K562 (cell line): Measurements from ENCODE around the gene EFNA2. TPM values are rescaled to one million over a fixed set of nuclear protein-coding genes. Genes with fewer than 3 reads are reported as not detected.
A peak's percentile ranks its signal among the peaks of the same experiment; 100 is the strongest.

ENCODE experiments used
- ATAC-seq: fragments of 200-7000 bp; cut with Tn5 transposase; 3 replicates; pipeline ENCODE4 v1.9.1; 2020; ENCODE audit warnings: moderate library complexity
- BruUV-seq: library from RNA; stranded (reverse); fragments of 400-500 nt; replicated peaks from 2 replicates; lab custom pipeline; 2021; lab: Mats Ljungman, UMichigan
- CTCF ChIA-PET: fragments of 300-600 bp; formaldehyde crosslinking; extraction: SDS; loops from one replicate; lab custom pipeline; 2021; ENCODE audit warnings: low intra/inter-chr PET ratio; lab: Yijun Ruan, JAX
- POLR2A ChIA-PET: fragments of 300-600, 350-650 bp; sonication (Branson Sonifier 250); formaldehyde crosslinking; extraction: SDS; loops from one replicate; lab custom pipeline; 2021; ENCODE audit warnings: antibody characterized with exemption, inconsistent platforms; lab: Yijun Ruan, JAX
- DNase-seq, 4 experiments: peaks; one replicate each; pipeline versions ENCODE4 v3.0.0 to v3.0.0-alpha.2; 2011 to 2018; ENCODE audit warnings: low spot score in 3 of 4, mixed read lengths in 3 of 4; ENCODE audit errors: extremely low read depth in 1 of 4
- FAIRE-seq: peaks from 2 replicates; lab custom pipeline; 2011; peaks lifted over from hg19 to GRCh38; lab: Jason Lieb, UNC
- H2AFZ ChIP-seq: 2 replicates; pipeline ENCODE4 v1.6.0; 2011; ENCODE audit warnings: low read depth, low read length, control low read depth, inconsistent platforms
- H3K27ac ChIP-seq: fragments of 200-600 bp; 3 replicates; pipeline ENCODE4 v1.8.0; 2011; ENCODE audit warnings: low read depth, mild to moderate bottlenecking, control low read depth, inconsistent platforms, low read length, moderate library complexity, mixed read lengths; ENCODE audit errors: extremely low read depth
- H3K27me3 ChIP-seq, 2 experiments: fragments of 300-600 bp in 1 of 2; 2 replicates in 1 of 2; 3 replicates in 1 of 2; pipeline versions ENCODE4 v1.6.0 to v1.8.0; 2011; ENCODE audit warnings: inconsistent platforms in 2 of 2, low read length in 2 of 2, mild to moderate bottlenecking in 1 of 2, mixed read lengths in 1 of 2, moderate library complexity in 1 of 2; ENCODE audit not compliant: control insufficient read depth in 2 of 2, insufficient read depth in 2 of 2
- H3K36me3 ChIP-seq: fragments of 300-600 bp; 3 replicates; pipeline ENCODE4 v1.8.0; 2011; ENCODE audit warnings: mild to moderate bottlenecking, low read length, inconsistent platforms; ENCODE audit not compliant: control insufficient read depth, insufficient read depth
- H3K4me1 ChIP-seq, 2 experiments: fragments of 200-600 bp in 1 of 2; replicated peaks in 1 of 2; 2 replicates in 1 of 2; 3 replicates in 1 of 2; pipeline versions ENCODE4 v1.5.1 to v1.8.0; 2011; ENCODE audit warnings: inconsistent platforms in 2 of 2, low read length in 2 of 2, mild to moderate bottlenecking in 1 of 2, mixed read lengths in 1 of 2, moderate library complexity in 1 of 2; ENCODE audit not compliant: control insufficient read depth in 2 of 2, insufficient read depth in 2 of 2
- H3K4me2 ChIP-seq: 2 replicates; pipeline ENCODE4 v1.6.1; 2011; ENCODE audit warnings: low read length, control low read depth, inconsistent platforms, mixed read lengths; ENCODE audit not compliant: insufficient read depth
- H3K4me3 ChIP-seq: fragments of 200-600 bp; sonication (generic), shearing (Covaris generic); 2 replicates; pipeline ENCODE4 v1.5.1; 2016; ENCODE audit warnings: control low read depth, inconsistent platforms
- H3K79me2 ChIP-seq: fragments of 200-600 bp; 3 replicates; pipeline ENCODE4 v1.8.0; 2011; ENCODE audit warnings: low read length, inconsistent platforms; ENCODE audit not compliant: control insufficient read depth, insufficient read depth
- H3K9ac ChIP-seq, 2 experiments: 2 replicates each; pipeline versions ENCODE4 v1.6.0 to v1.6.1; 2011; ENCODE audit warnings: low read depth in 2 of 2, low read length in 2 of 2, control low read depth in 1 of 2, inconsistent platforms in 1 of 2, mild to moderate bottlenecking in 1 of 2, mixed read lengths in 1 of 2; ENCODE audit not compliant: insufficient read depth in 1 of 2
- H3K9me1 ChIP-seq: one replicate; pipeline ENCODE4 v1.6.0; 2011; ENCODE audit warnings: inconsistent platforms, mild to moderate bottlenecking, low read length, moderate library complexity; ENCODE audit not compliant: control insufficient read depth, insufficient read depth
- H3K9me3 ChIP-seq: replicated peaks from 2 replicates; pipeline ENCODE4 v1.5.1; 2011; ENCODE audit warnings: low read depth, low read length, inconsistent platforms; ENCODE audit not compliant: control insufficient read depth, insufficient read depth
- H4K20me1 ChIP-seq: replicated peaks from 2 replicates; pipeline ENCODE4 v1.6.1; 2011; ENCODE audit warnings: low read length, inconsistent platforms, mixed read lengths; ENCODE audit not compliant: control insufficient read depth, insufficient read depth
- ARNT ChIP-seq, 2 experiments: fragments of 450-650 bp; IDR thresholded peaks; 2 replicates each; pipeline ENCODE4 v1.6.1; 2016; ENCODE audit warnings: mild to moderate bottlenecking in 1 of 2
- C11orf30 ChIP-seq: fragments of 450-650 bp; IDR thresholded peaks from 2 replicates; pipeline ENCODE4 v1.6.1; 2016; ENCODE audit warnings: low read depth, mild to moderate bottlenecking
- CHAMP1 ChIP-seq: fragments of 450-650 bp; IDR thresholded peaks from 2 replicates; pipeline ENCODE4 v1.6.1; 2016; ENCODE audit warnings: mild to moderate bottlenecking
- CREM ChIP-seq: IDR thresholded peaks from 2 replicates; pipeline ENCODE4 v1.6.1; 2014; ENCODE audit warnings: antibody characterized with exemption, low read depth
- FUS ChIP-seq: fragments of 200-400 bp; formaldehyde crosslinking; optimal IDR thresholded peaks from 2 replicates; pipeline ENCODE3; 2017; ENCODE audit warnings: low read depth, low read length
- HNRNPLL ChIP-seq: fragments of 200-400 bp; formaldehyde crosslinking; IDR thresholded peaks from 2 replicates; pipeline ENCODE4 v1.6.1; 2017; ENCODE audit warnings: low read length, low read depth, mild to moderate bottlenecking; ENCODE audit not compliant: poor library complexity, severe bottlenecking
- MYNN ChIP-seq, 2 experiments: sonication (generic); formaldehyde crosslinking in 1 of 2; IDR thresholded peaks; 2 replicates each; pipeline versions ENCODE4 v1.5.0 to v1.6.1; 2016 to 2020; ENCODE audit warnings: antibody characterized with exemption in 1 of 2, missing genetic modification reagents in 1 of 2
- NKRF ChIP-seq: fragments of 450-650 bp; IDR thresholded peaks from 2 replicates; pipeline ENCODE4 v1.6.1; 2016; ENCODE audit warnings: borderline replicate concordance
- TARDBP ChIP-seq: fragments of 450-650 bp; IDR thresholded peaks from 2 replicates; pipeline ENCODE4 v1.6.1; 2016
- ZC3H4 ChIP-seq: sonication (generic); formaldehyde crosslinking; IDR thresholded peaks from 2 replicates; pipeline ENCODE4 v1.9.0; 2021; ENCODE audit warnings: missing genetic modification reagents, borderline replicate concordance
- ZNF134 ChIP-seq: fragments of 250-450 bp; sonication (Bioruptor Pico); conservative IDR thresholded peaks from 2 replicates; pipeline ENCODE4 v1.4.0; 2020
- ZNF347 ChIP-seq: fragments of 450-650 bp; formaldehyde crosslinking; IDR thresholded peaks from 2 replicates; pipeline ENCODE4 v1.4.0; 2020; ENCODE audit warnings: low read depth, mild to moderate bottlenecking, moderate library complexity
- ZNF57 ChIP-seq: fragments of 450-650 bp; formaldehyde crosslinking; IDR thresholded peaks from 2 replicates; pipeline ENCODE4 v1.4.0; 2020; ENCODE audit warnings: mild to moderate bottlenecking, moderate library complexity
- ZNF639 ChIP-seq, 2 experiments: fragments of 200-800 bp in 1 of 2; sonication (Bioruptor generic) in 1 of 2; sonication (generic) in 1 of 2; formaldehyde crosslinking in 1 of 2; IDR thresholded peaks in 1 of 2; conservative IDR thresholded peaks in 1 of 2; 2 replicates each; pipeline versions ENCODE4 v1.5.0 to v1.6.1; 2016 to 2020; ENCODE audit warnings: missing compliant biosample characterization in 1 of 2, missing genetic modification characterization in 1 of 2, missing genetic modification reagents in 1 of 2
- ZNF695 ChIP-seq: fragments of 450-650 bp; formaldehyde crosslinking; IDR thresholded peaks from 2 replicates; pipeline ENCODE4 v1.4.0; 2020; ENCODE audit warnings: mild to moderate bottlenecking, moderate library complexity
- WGBS: fragments of 100-300 bp; shearing (Covaris generic); methylation state at CpG from one replicate; pipeline ENCODE4 v1.1.6; 2016; ENCODE audit warnings: low coverage, mixed read lengths; ENCODE audit not compliant: insufficient coverage; ENCODE audit errors: missing lambda C conversion rate; 5-methylcytosine and 5-hydroxymethylcytosine counted together
- in situ Hi-C: fragments of 300-500 bp; cut with MboI; formaldehyde crosslinking; loops from 4 replicates; pipeline ENCODE4 v1.15.0; 2018; ENCODE audit warnings: inconsistent platforms, mixed read lengths
- intact Hi-C: fragments of 100-400 bp; cut with micrococcal nuclease; formaldehyde crosslinking; loops from 2 replicates; pipeline ENCODE4 v1.14.2; 2022
- polyA plus RNA-seq, 8 experiments: library from polyadenylated mRNA; depleted of rRNA in 4 of 8; stranded (reverse) in 5 of 8; unstranded in 3 of 8; fragments of >200 nt; fragmentation: Nextera tagmentation in 2 of 8; fragmentation: Illumina TruSeq in 1 of 8; extraction: Ambion mirVana in 2 of 8; extraction: Trizol in 1 of 8; gene quantifications; 2 replicates each; pipeline versions ENCODE4 v1.2.1 to v1.2.3, GENCODE V29; 2011 to 2014; ENCODE audit warnings: inconsistent platforms in 1 of 8, missing spikeins in 1 of 8
- total RNA-seq, 7 experiments: library from RNA; depleted of rRNA in 6 of 7; stranded (reverse); fragments of >200 nt in 6 of 7; fragmentation: Illumina TruSeq in 2 of 7; extraction: Trizol in 2 of 7; gene quantifications; 2 replicates each; pipeline versions ENCODE4 v1.2.1 to v1.2.3, GENCODE V29; 2011 to 2021; ENCODE audit warnings: low replicate concordance in 1 of 7

EFNA2 gene
- total and polyA plus RNA-seq, 9 of the 15 experiments (the other 6 are each of a cell fraction or from before 2014, with no cell fraction given) = 0.11 to 0.44 (median 0.15) TPM; not detected in 6

GRCh38 chr19:1349211-1349610 lies 63.5 kb downstream of the EFNA2 start (continued):
- TF ChIP-seq ZNF57 (CRISPR knock-in tag) (no peak), CREM (no peak), CHAMP1 (no peak), NKRF (no peak), ZNF695 (CRISPR knock-in tag) (no peak)

- Histone ChIP-seq H3K27me3 (no peaks in the 10 kb centered on the region), H3K9ac (peak overlapping the region in 1 of 2 experiments; percentile 55; a peak in 1 of 4 replicates), H3K36me3 (no peaks in the 10 kb centered on the region), H3K4me1 (peaks cover 4 to 20% of the 10 kb centered on the region in 2 experiments; a peak in 4 of 5 replicates), H3K4me3 (no peak overlapping the region), H3K9me3 (no peaks in the 10 kb centered on the region), H3K9me1 (no peaks in the 10 kb centered on the region), H2AFZ (no peak overlapping the region), H3K4me2 (no peak overlapping the region), H3K27ac (no peak overlapping the region), H4K20me1 (0 out of 2 replicates have a peak, but pooled peaks cover under 1% of the 10 kb centered on the region), H3K79me2 (peaks cover 10% of the 10 kb centered on the region)
- CTCF ChIA-PET = no interaction called here
- no peak for FAIRE-seq
- 39% methylated on average over 5 of the region's 5 CpGs for WGBS
- in situ Hi-C loops = no loop called here
- intact Hi-C loops = no loop called here
- DNase-seq = no peak
- no peak for ATAC-seq
- POLR2A ChIA-PET = no interaction called here
- BruUV-seq = no TSS peak
- no peak for TF ChIP-seq MYNN (IDR thresholded peaks at IDR 0.05)
- TF ChIP-seq MYNN (CRISPR knock-in tag; IDR thresholded peaks at IDR 0.05) = no peak
- no peak for TF ChIP-seq ZC3H4 (CRISPR knock-in tag)
- no peak for TF ChIP-seq ZNF639 (CRISPR knock-in tag; conservative IDR thresholded peaks at IDR 0.05 in 1 of 2, IDR thresholded peaks at IDR 0.05 in 1 of 2)
- no peak for TF ChIP-seq ARNT (IDR thresholded peaks at IDR 0.05)
- no peak for TF ChIP-seq FUS
- no peak for TF ChIP-seq TARDBP
- no peak for TF ChIP-seq ZNF347 (CRISPR knock-in tag)
- TF ChIP-seq HNRNPLL = no peak
- TF ChIP-seq C11orf30 = no peak
- TF ChIP-seq ZNF134 (CRISPR knock-in tag) = no peak
These were observed 65.2 kb downstream of the EFNA2 start for GRCh38 chr19:1350867-1351266.
